DND-41 (cell line): ENCODE data around the gene HTT.
A peak's percentile ranks its signal among the peaks of the same experiment; 100 is the strongest.
"Not testable (repeated sequence)": the region's sequence is repeated elsewhere in the genome, so short reads cannot be mapped to it uniquely, and the experiment has no call there.

Source experiments
- ATAC-seq: fragments of 200-7000 bp; cut with Tn5 transposase; 3 replicates; pipeline ENCODE4 v1.9.1; 2021; ENCODE audit warnings: low read depth; ENCODE audit not compliant: insufficient read depth
- DNase-seq: peaks from one replicate; pipeline ENCODE4 v3.0.0-alpha.2; 2020
- H2AFZ ChIP-seq: 2 replicates; pipeline ENCODE4 v1.6.0; 2012; ENCODE audit warnings: low read depth, low read length
- H3K27ac ChIP-seq: 2 replicates; pipeline ENCODE4 v1.5.1; 2012; ENCODE audit warnings: low read length, inconsistent platforms
- H3K27me3 ChIP-seq: fragments of 200-600 bp; sonication (generic); 2 replicates; pipeline ENCODE4 v1.6.0; 2012; ENCODE audit warnings: low read length, mild to moderate bottlenecking, inconsistent platforms; ENCODE audit not compliant: insufficient read depth, poor library complexity
- H3K36me3 ChIP-seq: 2 replicates; pipeline ENCODE4 v1.5.1; 2012; ENCODE audit warnings: low read length, inconsistent platforms; ENCODE audit not compliant: insufficient read depth
- H3K4me1 ChIP-seq: 2 replicates; pipeline ENCODE4 v1.5.1; 2012; ENCODE audit warnings: mild to moderate bottlenecking, low read length; ENCODE audit not compliant: insufficient read depth
- H3K4me2 ChIP-seq: 2 replicates; pipeline ENCODE4 v1.6.0; 2012; ENCODE audit warnings: mild to moderate bottlenecking, moderate library complexity, low read length, inconsistent platforms; ENCODE audit not compliant: insufficient read depth
- H3K4me3 ChIP-seq, 2 experiments: fragments of 200-600 bp in 1 of 2; shearing (Covaris generic) in 1 of 2; 2 replicates each; pipeline ENCODE4 v1.5.1; 2012 to 2016; ENCODE audit warnings: inconsistent platforms in 2 of 2, low read length in 2 of 2, mild to moderate bottlenecking in 2 of 2, low read depth in 1 of 2, moderate library complexity in 1 of 2
- H3K79me2 ChIP-seq: 2 replicates; pipeline ENCODE4 v1.6.0; 2012; ENCODE audit warnings: low read length, inconsistent platforms; ENCODE audit not compliant: insufficient read depth
- H3K9ac ChIP-seq: 2 replicates; pipeline ENCODE4 v1.6.0; 2012; ENCODE audit warnings: low read depth, mild to moderate bottlenecking, inconsistent platforms, low read length, moderate library complexity
- H3K9me3 ChIP-seq: 2 replicates; pipeline ENCODE4 v1.5.1; 2012; ENCODE audit warnings: low read length, moderate library complexity, mild to moderate bottlenecking, inconsistent platforms; ENCODE audit not compliant: insufficient read depth, severe bottlenecking
- H4K20me1 ChIP-seq: 2 replicates; pipeline ENCODE4 v1.6.0; 2012; ENCODE audit warnings: low read length; ENCODE audit not compliant: insufficient read depth
- CTCF ChIP-seq: IDR thresholded peaks from 2 replicates; pipeline ENCODE4 v1.5.1; 2012; ENCODE audit warnings: borderline replicate concordance, low read length, moderate library complexity, mild to moderate bottlenecking; ENCODE audit not compliant: poor library complexity, severe bottlenecking; ENCODE audit errors: extremely low read depth
- EZH2 ChIP-seq: IDR thresholded peaks from 3 replicates; pipeline ENCODE4 v1.6.1; 2012; ENCODE audit warnings: borderline replicate concordance, low read depth, mild to moderate bottlenecking, moderate library complexity, low read length, inconsistent platforms; ENCODE audit not compliant: severe bottlenecking

HTT gene

DNA sequence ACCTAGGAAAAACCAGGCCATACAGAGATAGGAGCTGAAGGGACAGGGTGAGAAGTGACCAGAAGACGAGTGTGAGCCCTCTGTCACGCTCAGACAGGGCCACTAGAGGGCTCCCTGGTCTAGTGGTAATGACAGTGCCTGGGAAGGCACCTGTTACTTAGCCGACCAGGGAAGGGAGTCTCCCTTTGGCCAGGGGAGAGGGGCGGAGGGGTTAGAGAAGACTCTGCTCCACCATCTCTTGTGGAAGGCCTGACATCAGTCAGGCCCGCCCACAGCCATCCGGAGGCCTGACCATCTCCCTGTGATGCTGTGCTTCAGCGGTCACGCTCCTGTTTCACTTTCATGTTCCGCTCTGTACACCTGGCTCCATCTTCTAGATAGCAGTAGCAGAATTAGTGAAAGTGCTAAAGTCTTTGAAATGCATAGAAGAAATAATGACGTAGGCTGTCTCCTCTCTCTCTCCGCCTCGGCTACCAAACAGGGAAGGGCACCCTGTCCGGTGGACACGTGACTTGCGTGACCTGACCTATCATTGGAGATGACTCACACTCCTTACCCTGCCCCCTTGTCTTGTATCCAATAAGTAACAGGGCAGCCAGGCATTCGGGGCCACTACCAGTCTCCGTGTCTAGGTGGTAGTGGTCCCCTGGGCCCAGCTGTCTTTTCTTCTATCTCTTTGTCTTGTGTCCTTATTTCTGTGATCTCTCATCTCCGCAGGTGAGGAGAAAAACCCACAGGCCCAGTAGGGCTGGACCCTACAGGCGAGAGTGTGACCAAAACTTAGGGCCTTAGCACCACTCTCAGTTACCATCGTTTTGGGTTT, 26.8 kb upstream of the HTT start:
- Histone ChIP-seq H3K27ac (no peak overlapping the region), H3K27me3 (peaks cover 4% of the 10 kb centered on the region), H4K20me1 (no peaks in the 10 kb centered on the region), H3K4me3 (no peak overlapping the region), H2AFZ (no peak overlapping the region), H3K4me1 (no peaks in the 10 kb centered on the region; the same call in 1 of the 2 replicates), H3K36me3 (no peaks in the 10 kb centered on the region), H3K4me2 (no peak overlapping the region), H3K9ac (no peak overlapping the region), H3K9me3 (no peaks in the 10 kb centered on the region), H3K79me2 (no peaks in the 10 kb centered on the region)
- TF ChIP-seq EZH2 (no peak), CTCF (peak; percentile 81)
- DNase-seq (peak; percentile 57), ATAC-seq (peak; percentile 82)

DNA sequence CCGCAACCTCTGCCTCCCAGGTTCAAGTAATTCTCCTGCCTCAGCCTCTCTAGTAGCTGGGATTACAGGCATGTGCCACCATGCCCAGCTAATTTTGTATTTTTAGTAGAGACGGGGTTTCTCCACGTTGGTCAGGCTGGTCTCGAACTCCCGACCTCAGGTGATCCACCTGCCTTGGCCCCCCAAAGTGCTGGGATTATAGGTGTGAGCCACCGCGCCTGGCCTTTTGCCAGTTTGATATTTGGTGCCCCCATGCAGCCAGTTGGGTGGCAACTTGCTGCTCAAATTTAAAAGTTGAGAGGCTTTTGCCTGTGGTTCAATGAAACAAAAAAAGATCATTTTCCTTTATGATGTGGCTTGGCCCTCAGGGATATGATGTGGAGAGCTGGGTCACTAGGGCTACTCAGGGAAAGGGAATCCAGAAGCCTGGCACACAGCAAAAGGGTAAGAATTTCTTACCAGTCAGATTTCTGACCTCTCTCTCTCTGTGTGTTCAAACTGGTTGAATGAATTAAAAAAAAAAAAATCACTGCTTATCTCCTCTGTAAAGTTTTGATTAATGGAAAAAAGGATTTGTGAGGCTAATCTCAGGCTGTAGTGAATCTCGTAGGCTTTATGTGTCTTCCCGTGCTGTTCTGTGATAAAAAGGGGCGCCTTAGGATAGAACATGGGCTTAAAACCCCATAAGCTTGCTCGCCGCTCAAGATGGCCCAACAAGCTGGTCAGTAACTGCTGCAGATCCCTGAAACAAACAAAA, 23.2 kb upstream of the HTT start:
- not testable (repeated sequence) for DNase-seq, H3K27me3 ChIP-seq, H3K27ac ChIP-seq, H3K4me1 ChIP-seq, H3K4me3 ChIP-seq, H3K79me2 ChIP-seq, H4K20me1 ChIP-seq, H3K36me3 ChIP-seq, H2AFZ ChIP-seq, H3K4me2 ChIP-seq, H3K9ac ChIP-seq, ATAC-seq
- H3K9me3 ChIP-seq: peaks cover 23% of the 10 kb centered on the region

DNA sequence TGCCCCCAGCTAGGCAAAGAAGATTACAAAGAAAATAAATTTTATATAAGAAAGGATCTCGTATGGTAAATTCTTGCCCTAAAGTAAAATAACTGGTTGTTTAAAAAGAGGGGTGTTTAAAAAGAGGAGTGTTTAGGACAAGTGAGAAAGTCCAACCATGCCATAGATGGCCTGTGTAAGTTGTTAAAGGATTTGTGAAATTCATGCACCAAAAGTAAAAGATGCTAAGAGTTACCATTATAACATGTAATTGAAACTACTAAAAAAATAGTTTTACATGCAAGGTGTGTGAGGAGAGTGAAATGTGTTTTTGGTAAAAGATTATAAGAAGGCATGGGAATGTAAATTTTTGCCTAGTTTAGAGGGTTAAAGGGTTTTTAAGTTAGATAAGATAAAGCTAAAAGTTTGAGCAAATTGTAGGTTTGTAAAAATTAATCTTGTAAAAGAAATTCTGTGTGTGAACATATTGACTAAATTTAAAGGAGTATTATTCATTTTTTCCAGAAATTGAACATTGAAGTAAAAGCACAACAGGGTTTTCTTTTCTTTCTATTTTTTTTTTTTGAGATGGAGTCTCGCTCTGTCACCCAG, 20.2 kb upstream of the HTT start:
- Histone ChIP-seq H3K9me3 (peaks cover 23% of the 10 kb centered on the region), H4K20me1 (no peaks in the 10 kb centered on the region), H3K4me3 (no peak overlapping the region), H2AFZ (no peak overlapping the region), H3K4me2 (no peak overlapping the region), H3K4me1 (no peaks in the 10 kb centered on the region), H3K79me2 (no peaks in the 10 kb centered on the region), H3K27ac (no peak overlapping the region), H3K27me3 (peaks cover 3% of the 10 kb centered on the region), H3K9ac (no peak overlapping the region), H3K36me3 (no peaks in the 10 kb centered on the region)
- DNase-seq: no peak
- TF ChIP-seq CTCF (no peak), EZH2 (no peak)
- ATAC-seq: no peak

- no peak for DNase-seq
- Histone ChIP-seq H3K27ac (no peak overlapping the region), H3K4me2 (no peak overlapping the region), H3K4me1 (no peaks in the 10 kb centered on the region), H3K4me3 (no peak overlapping the region), H3K9ac (no peak overlapping the region), H3K36me3 (no peaks in the 10 kb centered on the region), H3K9me3 (peaks cover 12% of the 10 kb centered on the region), H2AFZ (no peak overlapping the region), H4K20me1 (no peaks in the 10 kb centered on the region), H3K79me2 (no peaks in the 10 kb centered on the region), H3K27me3 (no peaks in the 10 kb centered on the region)
- TF ChIP-seq EZH2 (no peak), CTCF (no peak)
- no peak for ATAC-seq
These were observed 14.5 kb upstream of the HTT start for GRCh38 chr4:3059943-3060342.
